ENCODE measurements around the gene EVI5L.
"Not testable (repeated sequence)": the region's sequence is repeated elsewhere in the genome, so short reads cannot be mapped to it uniquely, and the experiment has no call there.

Gene EVI5L

DNA sequence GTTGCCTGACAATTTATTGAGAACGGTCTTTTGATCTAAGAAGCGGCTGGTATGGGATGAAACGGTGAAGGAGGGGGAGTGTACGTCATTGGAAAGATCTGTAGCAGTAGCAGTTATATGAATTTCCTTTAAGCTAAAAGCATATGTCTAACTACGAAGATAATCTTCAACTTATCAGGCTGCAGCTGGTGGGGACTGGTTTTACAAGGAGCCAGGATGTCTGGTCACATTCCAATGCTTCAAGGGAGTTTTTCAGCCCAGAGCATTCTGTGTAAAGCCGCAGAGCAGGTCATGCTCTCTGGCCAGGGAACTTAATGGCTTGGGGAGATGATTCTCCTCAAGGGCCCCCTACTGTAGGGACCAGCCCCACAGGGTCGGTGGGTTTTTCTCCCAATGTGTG lies 37.7 kb upstream of the EVI5L start:
- no peak overlapping the region for H3K4me3 ChIP-seq (ENCODE audit: low read length)
- H3K4me1 ChIP-seq (ENCODE audit: control insufficient read depth, insufficient read depth, low read length) = peaks cover 6% of the 10 kb centered on the region
- no peak overlapping the region for H3K27ac ChIP-seq (ENCODE audit: low read length)
- 100% methylated on average over 2 of the region's 7 CpGs for WGBS (ENCODE audit: insufficient coverage, insufficient read length)
- H3K9me3 ChIP-seq (ENCODE audit: control insufficient read depth, insufficient read depth, low read length) = no peaks in the 10 kb centered on the region
- no peaks in the 10 kb centered on the region for H3K36me3 ChIP-seq (ENCODE audit: control insufficient read depth, insufficient read depth, low read length)
- H3K27me3 ChIP-seq (ENCODE audit: control insufficient read depth, insufficient read depth, low read length) = peaks cover 13% of the 10 kb centered on the region
- no peak for DNase-seq (ENCODE audit: low read depth, low spot score)

DNA sequence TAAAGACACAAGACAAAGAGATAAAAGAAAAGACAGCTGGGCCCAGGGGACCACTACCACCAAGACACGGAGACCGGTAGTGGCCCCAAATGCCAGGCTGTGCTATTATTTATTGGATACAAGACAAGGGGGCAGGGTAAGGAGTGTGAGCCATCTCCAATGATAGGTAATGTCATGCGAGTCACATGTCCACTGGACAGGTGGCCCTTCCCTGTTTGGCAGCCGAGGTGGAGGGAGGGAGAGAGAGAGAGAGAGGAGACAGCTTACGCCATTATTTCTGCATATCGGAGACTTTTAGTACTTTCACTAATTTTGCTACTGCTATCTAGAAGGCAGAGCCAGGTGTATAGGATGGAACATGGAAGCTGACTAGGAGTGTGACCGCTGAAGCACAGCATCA lies 37.3 kb upstream of the EVI5L start:
- H3K36me3 ChIP-seq (ENCODE audit: control insufficient read depth, insufficient read depth, low read length); H3K4me3 ChIP-seq (ENCODE audit: low read length); H3K9me3 ChIP-seq (ENCODE audit: control insufficient read depth, insufficient read depth, low read length); H3K27ac ChIP-seq (ENCODE audit: low read length); H3K4me1 ChIP-seq (ENCODE audit: control insufficient read depth, insufficient read depth, low read length); DNase-seq (ENCODE audit: low read depth, low spot score): not testable (repeated sequence)
- H3K27me3 ChIP-seq (ENCODE audit: control insufficient read depth, insufficient read depth, low read length) = peaks cover 12% of the 10 kb centered on the region
- WGBS (ENCODE audit: insufficient coverage, insufficient read length) = no CpG with 5 or more reads among the region's 7 CpGs

DNA sequence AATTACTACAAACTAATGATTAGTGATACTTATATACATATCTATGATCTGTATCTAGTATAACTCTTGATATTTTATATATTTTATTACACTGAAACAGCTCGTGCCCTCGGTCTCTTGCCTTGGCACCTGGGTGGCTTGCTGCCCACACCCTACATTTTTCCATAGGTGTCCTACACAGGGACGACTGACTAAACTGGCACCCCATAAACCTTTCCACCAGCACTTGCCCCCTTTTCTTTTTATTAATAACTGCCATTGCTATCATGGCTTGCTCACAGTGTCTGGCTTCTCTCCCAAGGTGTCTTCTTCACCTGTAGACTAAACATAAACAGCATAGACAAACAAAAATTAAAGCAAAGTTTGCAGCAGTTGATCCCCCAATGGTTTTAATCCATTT lies 36.5 kb upstream of the EVI5L start:
- H3K27ac ChIP-seq (ENCODE audit: low read length) = no peak overlapping the region

DNA sequence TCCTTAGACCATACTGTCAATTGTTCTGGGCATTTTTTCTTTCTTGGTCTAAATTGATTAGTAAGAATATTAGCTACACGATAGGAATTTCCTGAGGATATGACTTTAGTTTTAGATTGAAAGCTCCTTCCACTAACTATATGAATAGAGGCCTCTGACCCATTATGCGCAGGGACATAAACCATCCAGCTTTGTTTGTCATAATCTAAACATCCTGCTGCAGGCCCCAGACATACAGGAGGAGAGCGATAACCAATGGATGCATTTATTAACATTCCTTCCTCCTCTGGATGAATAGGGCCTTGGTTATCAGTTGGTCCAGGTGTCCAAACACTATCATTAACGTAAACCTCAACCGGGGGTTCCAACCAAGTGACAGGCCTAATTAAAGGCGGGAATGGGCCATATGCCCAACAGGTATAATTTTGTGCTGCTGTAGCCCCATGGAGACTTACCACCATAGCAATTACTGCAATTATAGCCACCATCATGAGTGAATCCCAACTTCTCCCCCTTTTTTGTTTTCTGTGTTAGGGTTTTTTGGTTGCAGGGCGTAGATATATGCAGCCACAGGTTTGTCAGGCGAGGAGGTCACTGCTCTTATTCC lies 34.4 kb upstream of the EVI5L start:
- no CpG with 5 or more reads among the region's 8 CpGs for WGBS (ENCODE audit: insufficient coverage, insufficient read length)
- H3K36me3 ChIP-seq (ENCODE audit: control insufficient read depth, insufficient read depth, low read length) = no peaks in the 10 kb centered on the region
- no peak overlapping the region for H3K27ac ChIP-seq (ENCODE audit: low read length)
- DNase-seq (ENCODE audit: low read depth, low spot score) = no peak
- no peak overlapping the region for H3K4me3 ChIP-seq (ENCODE audit: low read length)
- H3K4me1 ChIP-seq (ENCODE audit: control insufficient read depth, insufficient read depth, low read length) = no peaks in the 10 kb centered on the region
- no peaks in the 10 kb centered on the region for H3K9me3 ChIP-seq (ENCODE audit: control insufficient read depth, insufficient read depth, low read length)
- H3K27me3 ChIP-seq (ENCODE audit: control insufficient read depth, insufficient read depth, low read length) = no peaks in the 10 kb centered on the region

More for the DNA sequence above, 36.5 kb upstream of the EVI5L start:
- no peak for DNase-seq (ENCODE audit: low read depth, low spot score)
- Histone ChIP-seq H3K27me3 (ENCODE audit: control insufficient read depth, insufficient read depth, low read length) (peaks cover 6% of the 10 kb centered on the region; the same call in 1 of the 2 replicates), H3K9me3 (ENCODE audit: control insufficient read depth, insufficient read depth, low read length) (no peaks in the 10 kb centered on the region), H3K4me1 (ENCODE audit: control insufficient read depth, insufficient read depth, low read length) (peaks cover 2% of the 10 kb centered on the region; the same call in 1 of the 2 replicates), H3K4me3 (ENCODE audit: low read length) (no peak overlapping the region), H3K36me3 (ENCODE audit: control insufficient read depth, insufficient read depth, low read length) (no peaks in the 10 kb centered on the region)
- no CpG with 5 or more reads among the region's 3 CpGs for WGBS (ENCODE audit: insufficient coverage, insufficient read length)

DNA sequence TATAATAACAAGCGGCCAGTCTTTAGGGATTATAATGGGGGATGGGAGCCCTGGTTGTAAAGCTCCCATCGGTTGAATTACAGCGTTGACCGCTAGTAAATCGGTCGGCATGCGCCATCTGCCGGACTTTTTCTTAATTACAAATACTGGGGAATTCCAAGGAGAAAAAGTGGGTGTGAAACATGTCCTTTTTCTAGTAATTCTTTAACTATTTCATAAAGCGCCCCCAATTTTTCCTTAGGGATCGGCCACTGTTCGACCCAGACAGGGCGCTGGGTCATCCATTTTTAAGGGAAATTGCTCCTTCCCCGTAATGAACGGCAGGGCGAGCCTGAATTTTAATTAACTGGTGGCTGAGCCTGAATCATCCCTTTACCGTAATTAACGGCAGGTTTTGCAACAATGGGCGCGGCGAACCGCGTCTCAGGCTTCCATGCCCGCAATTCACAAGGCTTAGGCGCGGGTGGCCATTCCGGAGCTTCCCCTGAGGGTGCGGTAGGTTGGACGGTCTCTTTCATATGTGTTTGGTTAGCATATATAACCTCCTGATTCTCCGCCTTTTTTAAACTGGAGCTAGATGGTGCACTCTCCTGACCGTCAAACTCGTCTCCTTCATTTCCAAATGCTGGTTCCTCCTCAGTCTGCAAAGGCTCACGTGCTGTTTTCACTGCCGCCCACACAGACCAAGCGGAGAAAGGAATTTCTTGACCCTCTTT lies 30.2 kb upstream of the EVI5L start:
- no peak for DNase-seq (ENCODE audit: low read depth, low spot score)
- no CpG with 5 or more reads among the region's 34 CpGs for WGBS (ENCODE audit: insufficient coverage, insufficient read length)
- Histone ChIP-seq H3K4me3 (ENCODE audit: low read length) (peak overlapping the region; percentile 23; the same call in 1 of the 2 replicates), H3K27ac (ENCODE audit: low read length) (no peak overlapping the region), H3K27me3 (ENCODE audit: control insufficient read depth, insufficient read depth, low read length) (no peaks in the 10 kb centered on the region), H3K9me3 (ENCODE audit: control insufficient read depth, insufficient read depth, low read length) (peaks cover 4% of the 10 kb centered on the region), H3K36me3 (ENCODE audit: control insufficient read depth, insufficient read depth, low read length) (no peaks in the 10 kb centered on the region), H3K4me1 (ENCODE audit: control insufficient read depth, insufficient read depth, low read length) (no peaks in the 10 kb centered on the region)

DNA sequence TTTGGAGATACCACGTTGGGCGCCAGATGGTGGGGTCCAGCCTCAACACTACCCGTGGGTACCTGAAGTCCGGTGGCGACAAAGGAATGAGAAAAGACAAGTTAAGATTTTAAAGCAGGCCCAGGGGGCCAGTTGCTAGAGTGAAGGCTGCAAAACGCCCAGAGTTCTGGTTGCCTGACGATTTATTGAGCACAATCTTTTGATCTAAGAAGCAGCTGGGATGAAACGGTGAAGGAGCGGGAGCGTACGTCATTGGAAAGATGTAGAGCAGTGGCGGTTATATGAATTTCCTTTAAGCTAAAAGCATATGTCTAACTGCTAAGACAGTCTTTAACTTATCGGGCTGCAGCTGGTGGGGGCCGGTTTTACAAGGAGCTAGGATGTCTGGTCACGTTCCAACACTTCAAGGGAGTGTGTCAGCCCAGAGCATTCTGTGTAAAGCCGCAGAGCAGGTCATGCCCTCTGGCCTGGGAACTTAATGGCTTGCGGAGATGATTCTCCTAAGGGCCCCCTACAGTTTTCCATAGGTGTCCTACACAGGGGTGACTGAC lies 28.9 kb upstream of the EVI5L start:
- H3K27ac ChIP-seq (ENCODE audit: low read length) = no peak overlapping the region
- H3K9me3 ChIP-seq (ENCODE audit: control insufficient read depth, insufficient read depth, low read length) = peaks cover 4% of the 10 kb centered on the region
- no peak overlapping the region for H3K4me3 ChIP-seq (ENCODE audit: low read length)
- H3K36me3 ChIP-seq (ENCODE audit: control insufficient read depth, insufficient read depth, low read length) = no peaks in the 10 kb centered on the region
- DNase-seq (ENCODE audit: low read depth, low spot score) = no peak
- H3K4me1 ChIP-seq (ENCODE audit: control insufficient read depth, insufficient read depth, low read length) = no peaks in the 10 kb centered on the region
- WGBS (ENCODE audit: insufficient coverage, insufficient read length) = no CpG with 5 or more reads among the region's 17 CpGs
- H3K27me3 ChIP-seq (ENCODE audit: control insufficient read depth, insufficient read depth, low read length) = no peaks in the 10 kb centered on the region

DNA sequence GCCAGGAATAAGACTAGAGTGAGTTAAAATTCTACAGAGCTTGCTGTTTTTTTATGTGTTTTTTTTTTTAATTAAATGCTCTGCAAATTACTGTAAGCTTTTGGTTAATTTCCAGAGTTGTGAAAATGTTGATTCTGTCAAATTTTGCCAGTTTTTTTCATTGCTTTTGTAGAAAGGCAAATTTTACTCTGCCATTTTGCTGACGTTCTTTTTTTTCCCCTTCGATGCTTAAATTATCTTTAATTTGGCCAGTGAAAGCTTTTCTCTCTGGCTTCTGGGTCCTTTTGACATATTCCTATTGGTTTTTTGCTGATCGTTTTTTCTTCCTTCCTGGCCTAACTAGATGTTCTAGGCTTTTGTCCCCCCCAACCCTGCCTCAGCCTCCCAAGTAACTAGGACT lies 23.8 kb upstream of the EVI5L start:
- no CpG with 5 or more reads among the region's 3 CpGs for WGBS (ENCODE audit: insufficient coverage, insufficient read length)
- no peaks in the 10 kb centered on the region for H3K27me3 ChIP-seq (ENCODE audit: control insufficient read depth, insufficient read depth, low read length)

DNA sequence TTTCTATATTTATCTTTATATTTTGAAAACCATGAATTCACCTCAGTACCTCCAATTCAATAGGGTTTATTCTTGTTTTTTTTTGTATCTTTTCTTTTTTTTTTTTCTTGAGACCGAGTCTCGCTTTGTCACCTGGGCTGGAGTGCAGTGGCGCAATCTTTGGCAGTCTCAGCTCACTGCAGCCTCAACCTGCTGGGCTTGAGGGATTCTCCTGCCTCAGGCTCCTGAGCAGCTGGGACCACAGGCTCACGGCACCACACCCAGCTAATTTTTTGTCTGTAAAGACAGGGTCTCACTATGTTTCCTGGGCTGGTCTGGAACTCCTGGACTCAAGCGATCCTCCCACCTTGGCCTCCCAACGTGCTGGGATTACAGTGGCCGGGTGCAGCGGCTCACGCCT lies 23.1 kb upstream of the EVI5L start:
- Histone ChIP-seq H3K36me3 (ENCODE audit: control insufficient read depth, insufficient read depth, low read length) (no peaks in the 10 kb centered on the region), H3K27me3 (ENCODE audit: control insufficient read depth, insufficient read depth, low read length) (no peaks in the 10 kb centered on the region), H3K4me1 (ENCODE audit: control insufficient read depth, insufficient read depth, low read length) (peaks cover 2% of the 10 kb centered on the region; the same call in 1 of the 2 replicates), H3K4me3 (ENCODE audit: low read length) (no peak overlapping the region), H3K9me3 (ENCODE audit: control insufficient read depth, insufficient read depth, low read length) (no peaks in the 10 kb centered on the region), H3K27ac (ENCODE audit: low read length) (no peak overlapping the region)
- DNase-seq (ENCODE audit: low read depth, low spot score) = no peak
- WGBS (ENCODE audit: insufficient coverage, insufficient read length) = no CpG with 5 or more reads among the region's 9 CpGs

More for the DNA sequence above, 23.8 kb upstream of the EVI5L start:
- H3K4me1 ChIP-seq (ENCODE audit: control insufficient read depth, insufficient read depth, low read length) = peaks cover 2% of the 10 kb centered on the region; the same call in 1 of the 2 replicates
- DNase-seq (ENCODE audit: low read depth, low spot score) = no peak
- no peaks in the 10 kb centered on the region for H3K36me3 ChIP-seq (ENCODE audit: control insufficient read depth, insufficient read depth, low read length)
- no peak overlapping the region for H3K4me3 ChIP-seq (ENCODE audit: low read length)
- H3K27ac ChIP-seq (ENCODE audit: low read length) = no peak overlapping the region
- H3K9me3 ChIP-seq (ENCODE audit: control insufficient read depth, insufficient read depth, low read length) = peaks cover under 1% of the 10 kb centered on the region; the same call in 1 of the 2 replicates

DNA sequence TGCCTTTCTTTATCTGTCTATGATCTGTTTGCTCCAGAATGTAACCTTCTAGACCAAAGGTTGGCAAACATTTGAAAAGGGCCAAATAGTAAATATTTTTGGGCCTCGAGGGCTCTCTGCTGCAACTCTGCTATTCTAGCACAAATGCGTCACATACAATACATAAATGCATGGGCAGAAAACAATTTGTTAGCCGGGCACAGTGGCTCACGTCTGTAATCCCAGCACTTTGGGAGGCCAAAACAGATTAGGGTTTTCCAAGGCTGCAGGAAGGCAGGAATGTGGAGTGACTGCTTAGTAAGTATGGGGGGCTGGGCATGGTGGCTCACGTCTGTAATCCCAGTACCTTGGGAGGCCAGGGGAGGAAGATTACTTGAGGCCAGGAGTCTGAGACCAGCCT lies 21.9 kb upstream of the EVI5L start:
- H3K36me3 ChIP-seq (ENCODE audit: control insufficient read depth, insufficient read depth, low read length) = no peaks in the 10 kb centered on the region
- DNase-seq (ENCODE audit: low read depth, low spot score) = no peak
- peaks cover 2% of the 10 kb centered on the region; the same call in 1 of the 2 replicates for H3K4me1 ChIP-seq (ENCODE audit: control insufficient read depth, insufficient read depth, low read length)
- WGBS (ENCODE audit: insufficient coverage, insufficient read length) = no CpG with 5 or more reads among the region's 5 CpGs
- no peaks in the 10 kb centered on the region for H3K9me3 ChIP-seq (ENCODE audit: control insufficient read depth, insufficient read depth, low read length)
- H3K4me3 ChIP-seq (ENCODE audit: low read length) = no peak overlapping the region
- H3K27ac ChIP-seq (ENCODE audit: low read length) = no peak overlapping the region
- no peaks in the 10 kb centered on the region for H3K27me3 ChIP-seq (ENCODE audit: control insufficient read depth, insufficient read depth, low read length)

DNA sequence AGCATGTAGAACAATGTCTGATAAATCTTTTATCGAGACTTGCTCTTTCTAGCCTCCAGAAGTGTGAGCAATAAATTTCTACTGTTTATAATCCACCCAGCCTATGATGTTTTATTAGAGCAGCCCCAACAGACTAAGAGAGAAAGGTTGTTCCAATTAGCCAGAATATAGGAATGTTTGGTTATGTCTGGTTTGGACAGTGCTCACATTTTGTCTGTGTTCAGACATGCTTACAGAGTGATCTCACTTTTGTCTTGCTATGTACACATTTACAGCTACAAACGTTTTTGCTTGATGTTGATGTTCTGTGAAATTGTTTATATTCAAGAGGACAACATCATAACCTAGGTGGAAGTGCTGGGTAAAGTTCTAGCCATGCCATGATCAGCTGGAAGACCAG lies 18.0 kb upstream of the EVI5L start:
- H3K9me3 ChIP-seq (ENCODE audit: control insufficient read depth, insufficient read depth, low read length) = no peaks in the 10 kb centered on the region
- DNase-seq (ENCODE audit: low read depth, low spot score) = no peak
- no peaks in the 10 kb centered on the region for H3K36me3 ChIP-seq (ENCODE audit: control insufficient read depth, insufficient read depth, low read length)
- no CpG with 5 or more reads among the region's 2 CpGs for WGBS (ENCODE audit: insufficient coverage, insufficient read length)
- H3K4me1 ChIP-seq (ENCODE audit: control insufficient read depth, insufficient read depth, low read length) = peaks cover 2% of the 10 kb centered on the region; the same call in 1 of the 2 replicates
- no peak overlapping the region for H3K4me3 ChIP-seq (ENCODE audit: low read length)
- no peak overlapping the region for H3K27ac ChIP-seq (ENCODE audit: low read length)
- H3K27me3 ChIP-seq (ENCODE audit: control insufficient read depth, insufficient read depth, low read length) = no peaks in the 10 kb centered on the region

Data from iPS DF 6.9 (cell line).